Measurements from ENCODE around the gene ZNF408.

DNA sequence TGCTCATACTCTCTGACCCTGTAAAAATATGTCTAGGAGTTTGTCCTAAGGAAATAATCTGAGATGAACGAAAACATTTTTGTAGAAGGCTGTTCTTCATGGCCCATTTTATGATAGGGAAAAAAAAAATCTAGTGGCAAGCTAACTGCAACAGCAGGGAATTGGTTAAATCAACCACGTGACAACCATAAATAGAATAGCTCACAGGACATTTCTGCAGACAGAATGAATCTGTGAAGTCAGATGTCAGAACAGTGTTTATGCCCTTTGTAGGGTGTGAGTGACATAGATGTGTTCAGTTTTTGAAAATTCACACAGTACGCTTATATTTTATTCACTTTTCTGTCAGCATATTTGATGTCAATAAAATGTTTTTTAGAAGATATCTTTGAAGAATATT, 16.5 kb upstream of the ZNF408 start:
- TF ChIP-seq TAF1 (IDR thresholded peaks at IDR 0.05; ENCODE audit: low read depth, low read length) (no peak), POLR2AphosphoS5 (IDR thresholded peaks at IDR 0.05; ENCODE audit: low read depth, low read length) (no peak)

Measured in GM12891 (cell line).